NB4 (cell line): ENCODE data around the gene TRIM69.

Experiments
- CTCF ChIP-seq: IDR thresholded peaks from one replicate; pipeline ENCODE4 v1.5.1; 2012; ENCODE audit warnings: low read depth, low read length
- POLR2A ChIP-seq: IDR thresholded peaks from 2 replicates; pipeline ENCODE4 v1.6.1; 2011; ENCODE audit warnings: mild to moderate bottlenecking; ENCODE audit not compliant: insufficient read length; ENCODE audit errors: extremely low read depth

DNA sequence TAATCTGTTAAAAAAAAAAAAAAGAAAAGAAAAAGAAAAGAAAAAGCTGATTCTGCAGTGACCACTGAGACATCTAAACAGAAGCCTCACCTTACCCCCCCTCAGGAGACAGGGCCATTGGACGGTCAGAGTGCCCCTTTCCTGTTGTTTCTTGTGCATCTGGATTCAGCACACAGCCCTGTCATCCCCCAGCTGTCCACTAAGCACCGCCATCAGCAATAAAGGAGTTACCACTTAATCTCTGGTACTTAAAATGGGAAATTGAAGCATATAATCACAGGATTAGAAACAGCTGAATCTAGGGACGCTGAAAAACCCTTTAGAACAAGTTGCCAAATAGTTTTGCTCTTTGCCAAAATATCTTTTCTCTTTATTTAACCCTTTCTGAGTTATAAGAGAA lies 62.5 kb downstream of the TRIM69 start:
- TF ChIP-seq POLR2A (no peak), CTCF (peak; percentile 19)
